Muscle of arm (tissue), 12 donors: Measurements from ENCODE around the gene POLL. TPM values are rescaled to one million over a fixed set of nuclear protein-coding genes. Genes with fewer than 3 reads are reported as not detected.

ENCODE experiments used
- DNase-seq: peaks from one replicate; pipeline ENCODE4 v3.0.0-alpha.2; 2013
- polyA plus RNA-seq, 12 donors: library from polyadenylated mRNA; unstranded; fragments of 120-200 nt; gene quantifications; one replicate each; pipeline ENCODE4 v1.2.1, GENCODE V29; 2013; ENCODE audit not compliant: insufficient read length in 12 of 12

POLL gene
- polyA plus RNA-seq, 12 donors: 20.8 to 56.0 (median 27.6) TPM; not detected in 1

GRCh38 chr10:101575091-101575490 is 13.0 kb downstream of the POLL start:
- no peak for DNase-seq

- DNase-seq: no peak
Measured at GRCh38 chr10:101573885-101574753, 13.9 kb downstream of the POLL start.

GRCh38 chr10:101572785-101573184 is 15.3 kb downstream of the POLL start:
- no peak for DNase-seq

- DNase-seq: no peak
Measured at GRCh38 chr10:101572126-101572525, 15.9 kb downstream of the POLL start.

- no peak for DNase-seq
Measured at GRCh38 chr10:101571271-101571925, 16.7 kb downstream of the POLL start.

- DNase-seq: no peak
Measured at GRCh38 chr10:101570428-101571270, 17.4 kb downstream of the POLL start.

- peak; percentile 79 for DNase-seq
Measured at GRCh38 chr10:101569622-101570427, 18.2 kb downstream of the POLL start.

GRCh38 chr10:101569323-101569621 is 18.8 kb downstream of the POLL start:
- DNase-seq: no peak

- no peak for DNase-seq
Measured at GRCh38 chr10:101568054-101568745, 19.9 kb downstream of the POLL start.

GRCh38 chr10:101567165-101568006 is 20.7 kb downstream of the POLL start:
- no peak for DNase-seq

- no peak for DNase-seq
Measured at GRCh38 chr10:101566333-101567164, 21.5 kb downstream of the POLL start.

- no peak for DNase-seq
Measured at GRCh38 chr10:101565936-101566332, 22.1 kb downstream of the POLL start.

- no peak for DNase-seq
Measured at GRCh38 chr10:101565370-101565900, 22.6 kb downstream of the POLL start.

- no peak for DNase-seq
Measured at GRCh38 chr10:101564490-101564991, 23.5 kb downstream of the POLL start.

- no peak for DNase-seq
Measured at GRCh38 chr10:101563497-101564040, 24.5 kb downstream of the POLL start.

- DNase-seq: no peak
Measured at GRCh38 chr10:101563007-101563406, 25.1 kb downstream of the POLL start.

GRCh38 chr10:101562231-101562630 is 25.8 kb downstream of the POLL start:
- DNase-seq: no peak
